ENCODE measurements around the gene ZIC3.

ZIC3 gene

DNA sequence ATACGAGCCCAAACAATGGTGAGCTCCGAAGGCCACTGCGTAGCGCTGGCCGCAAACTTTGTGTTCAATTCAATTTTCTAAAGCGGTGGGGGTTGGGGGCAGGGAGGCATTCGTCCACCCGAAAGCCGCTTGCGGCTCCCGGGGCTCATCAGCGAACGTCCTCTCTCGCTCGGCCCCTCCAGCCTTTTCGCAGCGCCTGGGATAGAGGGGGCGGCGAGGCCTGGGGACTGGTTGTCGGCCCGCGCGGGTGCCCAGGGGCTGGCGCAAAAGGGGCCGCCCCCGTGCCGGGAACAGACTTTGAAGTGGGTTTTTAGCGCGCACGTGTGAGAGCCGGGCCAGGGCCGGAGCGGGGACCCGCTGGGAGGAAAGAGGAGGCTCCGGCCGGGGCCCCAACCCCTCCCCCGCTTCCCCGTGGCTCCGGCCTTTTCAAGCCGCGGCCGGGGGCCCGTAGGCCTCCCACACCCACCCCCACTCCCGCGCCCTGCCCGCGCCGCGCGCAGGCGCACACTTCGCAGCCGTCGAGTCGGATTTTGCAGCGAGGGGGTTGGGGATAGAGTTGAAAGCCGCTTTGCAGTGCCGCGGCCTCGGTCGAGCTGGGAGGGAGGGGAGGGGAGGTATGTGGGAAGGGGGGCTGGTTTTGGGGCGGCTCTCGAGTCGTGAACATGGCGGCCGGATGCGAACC is 8.3 kb downstream of the ZIC3 start:
- no peak for DNase-seq

DNA sequence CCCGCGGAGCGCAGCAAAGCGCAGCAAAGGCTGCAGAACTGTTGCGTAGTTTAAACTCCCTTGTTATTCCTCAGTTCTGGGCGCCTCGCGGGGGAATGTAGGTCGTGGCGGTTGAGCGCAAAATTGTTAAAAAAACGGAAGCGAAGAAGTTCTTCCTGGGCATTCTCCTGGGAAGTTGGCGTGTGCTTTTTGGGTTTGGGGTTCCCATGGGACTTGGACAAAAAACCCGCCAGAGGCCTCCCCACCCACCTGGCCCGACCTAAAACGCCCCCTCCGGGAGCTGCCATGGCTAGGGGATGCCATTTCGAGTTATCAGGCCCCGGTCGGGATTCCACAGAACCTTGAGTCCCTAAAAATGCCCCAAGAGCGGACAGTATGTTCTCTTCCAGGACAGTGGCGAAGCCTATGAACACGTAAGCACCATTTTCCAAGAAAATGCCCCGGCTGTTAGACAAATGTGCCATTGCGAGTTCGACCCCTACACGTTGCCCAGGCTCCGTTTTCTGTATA is 8.9 kb downstream of the ZIC3 start:
- DNase-seq: no peak

DNA sequence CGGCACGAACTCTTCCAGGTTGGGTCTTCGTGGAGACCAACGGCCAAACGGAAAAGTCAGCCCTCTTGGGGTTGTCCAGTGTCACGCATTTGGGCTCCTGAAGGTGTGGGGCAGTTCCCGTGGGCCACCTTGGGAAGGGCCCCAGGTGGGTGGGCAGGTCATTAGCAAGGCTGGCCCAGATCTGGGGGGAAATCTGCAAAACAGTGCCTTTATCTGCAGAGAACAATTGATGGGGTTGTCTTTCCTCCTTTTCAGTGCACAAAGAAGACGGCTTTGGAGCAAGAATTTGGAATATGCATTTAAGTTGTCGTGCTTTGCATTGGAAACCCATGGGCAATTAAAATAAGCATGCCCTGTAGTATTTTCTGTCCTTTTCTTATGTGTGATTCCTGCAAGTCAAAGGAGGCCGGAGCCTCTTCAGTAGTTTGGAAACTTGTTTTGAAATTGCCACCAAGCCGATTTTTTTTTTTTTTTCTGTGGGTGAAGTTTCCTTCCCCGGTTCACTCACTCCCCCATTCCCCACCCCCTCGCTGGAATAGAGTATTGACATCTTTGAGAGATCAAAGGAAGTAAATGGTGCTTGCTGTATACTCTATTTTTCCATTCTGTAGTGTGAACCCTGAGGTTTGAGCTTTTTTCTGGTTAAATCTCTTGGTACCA is 9.8 kb downstream of the ZIC3 start:
- no peak for DNase-seq

DNA sequence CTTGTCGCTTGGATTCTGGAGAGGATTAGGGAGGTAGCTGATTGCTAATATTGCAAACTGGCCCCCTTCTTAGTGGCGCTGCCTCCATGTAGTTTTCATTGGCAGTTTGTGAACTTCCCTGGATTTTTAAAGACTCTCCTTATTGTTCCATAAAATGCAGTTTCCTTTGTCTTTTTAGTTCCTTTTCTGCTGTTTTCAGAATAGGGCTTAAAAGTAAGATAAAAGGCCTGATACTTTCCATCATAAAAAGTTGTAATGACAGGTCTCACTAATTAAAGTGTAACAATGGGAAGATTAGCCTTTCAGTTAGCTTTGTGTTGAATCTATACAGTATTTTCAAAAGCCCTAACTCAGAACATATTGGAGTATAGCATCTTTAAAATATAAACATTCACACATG is 21.2 kb downstream of the ZIC3 start:
- DNase-seq: no peak

DNA sequence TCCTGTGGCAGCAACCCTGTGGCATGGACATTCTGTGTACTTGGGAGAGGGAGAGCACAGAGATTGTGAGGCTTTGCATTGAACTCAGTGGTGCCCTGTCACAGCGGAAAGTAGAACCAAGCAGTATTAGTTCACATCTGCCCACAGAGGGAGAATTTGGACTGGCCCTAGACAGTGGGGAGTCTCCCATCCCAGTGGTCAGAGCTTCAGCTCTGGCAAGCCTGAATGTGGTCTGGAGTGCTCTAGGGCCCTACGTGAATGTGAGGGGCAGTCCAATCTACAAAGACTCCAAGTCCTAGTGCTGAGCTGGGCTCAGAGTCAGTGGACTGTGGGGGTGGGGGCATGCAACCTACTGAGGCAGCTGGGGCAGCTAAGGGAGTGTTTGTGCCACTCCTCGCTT is 34.8 kb downstream of the ZIC3 start:
- no peak for DNase-seq
